Activated CD4-positive, CD25-positive, alpha-beta regulatory T cell (primary cell): ENCODE data around the gene BPIFB2.

Source experiments
- DNase-seq, 4 experiments: peaks; one replicate each; lab custom pipeline; 2025; lab: John Stamatoyannopoulos, UW

Gene BPIFB2

GRCh38 chr20:32984196-32984595 is 23.3 kb upstream of the BPIFB2 start:
- DNase-seq, result no peak

GRCh38 chr20:32984631-32985354 is 22.7 kb upstream of the BPIFB2 start:
- DNase-seq, result no peak

- no peak for DNase-seq
Measured at GRCh38 chr20:32985596-32985995, 21.9 kb upstream of the BPIFB2 start.

GRCh38 chr20:32986331-32986966 is 21.1 kb upstream of the BPIFB2 start:
- DNase-seq, result no peak

DNA sequence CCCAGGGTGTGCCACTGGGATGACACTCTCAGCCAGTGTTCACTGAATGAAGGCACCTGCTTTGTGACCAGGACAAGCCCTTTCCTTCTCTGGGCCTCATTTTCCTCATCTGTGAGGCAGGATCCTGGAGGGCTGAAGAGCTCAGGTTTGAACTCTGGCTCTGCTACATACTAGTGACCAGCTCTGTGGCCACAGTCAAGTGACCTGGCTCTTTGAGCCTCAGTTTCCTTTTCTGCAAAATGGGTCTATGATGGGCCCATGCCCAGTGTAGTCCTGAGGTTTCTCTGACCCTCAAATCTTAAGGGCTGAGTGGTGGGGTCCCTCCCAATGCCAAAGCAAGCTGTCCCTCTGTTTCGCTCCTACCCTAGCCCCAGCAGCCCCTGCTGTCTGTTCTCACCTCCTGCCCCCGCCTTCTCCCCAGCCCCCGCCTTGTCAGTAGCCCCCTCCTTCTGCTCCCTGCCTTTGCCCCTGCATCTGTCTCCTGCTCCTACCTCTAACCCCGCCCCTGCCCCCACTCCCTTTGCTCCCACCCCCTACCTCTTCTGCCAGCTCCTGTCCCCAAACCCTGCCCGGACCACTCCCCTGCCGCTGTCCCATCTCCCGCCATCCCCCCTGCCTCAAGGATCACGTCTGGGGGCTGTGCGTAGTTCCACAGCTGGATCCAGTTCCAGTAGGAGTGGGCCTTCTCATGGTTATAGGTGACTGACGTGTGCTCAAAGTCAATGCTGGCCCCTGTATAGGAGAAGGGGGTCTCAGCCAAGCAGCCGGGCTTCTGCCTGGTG is 20.3 kb upstream of the BPIFB2 start:
- DNase-seq, result no peak

- no peak for DNase-seq
Measured at GRCh38 chr20:32988008-32988407, 19.5 kb upstream of the BPIFB2 start.

- no peak for DNase-seq
Measured at GRCh38 chr20:32989507-32990283, 17.8 kb upstream of the BPIFB2 start.

- DNase-seq, result no peak
Measured at GRCh38 chr20:32990426-32990825, 17.1 kb upstream of the BPIFB2 start.

- no peak for DNase-seq
Measured at GRCh38 chr20:32991383-32991782, 16.1 kb upstream of the BPIFB2 start.

DNA sequence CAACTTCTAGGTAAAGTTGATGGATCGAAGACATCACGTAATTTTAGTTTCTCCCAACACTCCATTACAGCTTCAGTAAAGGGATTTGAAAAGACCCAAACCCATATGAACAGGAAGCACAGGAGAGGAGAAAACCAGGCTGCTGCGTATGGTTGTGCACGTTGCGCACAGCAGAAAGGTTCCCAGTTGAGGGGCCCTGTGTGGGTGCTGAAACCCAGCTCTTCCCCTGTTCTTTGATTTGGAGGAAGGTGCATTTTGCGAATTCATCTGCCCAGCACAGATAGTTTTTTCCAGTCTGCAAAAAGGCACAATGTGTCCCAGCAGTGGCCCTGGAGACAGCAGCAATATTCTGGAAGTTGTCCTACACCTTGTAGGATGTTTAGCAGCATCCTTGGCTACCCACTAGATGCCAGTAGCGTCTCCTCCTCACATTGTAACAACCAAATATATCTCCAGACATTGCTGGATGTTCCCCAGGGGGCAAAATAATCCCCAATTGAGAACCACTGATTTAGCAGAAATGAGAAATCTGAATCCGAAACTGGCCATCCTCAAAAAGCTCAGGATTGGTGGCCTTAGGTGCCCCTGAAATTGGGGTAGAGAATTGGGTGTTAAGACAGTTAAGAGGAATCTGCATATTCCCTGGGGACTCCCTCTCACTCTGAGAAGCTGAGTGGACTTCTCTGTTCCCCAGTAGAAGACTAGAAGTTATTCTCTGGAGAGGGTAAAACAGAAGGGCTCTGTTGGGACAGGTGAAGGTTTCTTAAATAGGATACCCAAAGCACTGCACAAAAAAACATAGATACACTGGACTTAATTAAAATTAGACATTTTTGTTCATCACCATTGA is 15.5 kb upstream of the BPIFB2 start:
- no peak for DNase-seq

- no peak for DNase-seq
Measured at GRCh38 chr20:32993496-32994050, 13.9 kb upstream of the BPIFB2 start.

DNA sequence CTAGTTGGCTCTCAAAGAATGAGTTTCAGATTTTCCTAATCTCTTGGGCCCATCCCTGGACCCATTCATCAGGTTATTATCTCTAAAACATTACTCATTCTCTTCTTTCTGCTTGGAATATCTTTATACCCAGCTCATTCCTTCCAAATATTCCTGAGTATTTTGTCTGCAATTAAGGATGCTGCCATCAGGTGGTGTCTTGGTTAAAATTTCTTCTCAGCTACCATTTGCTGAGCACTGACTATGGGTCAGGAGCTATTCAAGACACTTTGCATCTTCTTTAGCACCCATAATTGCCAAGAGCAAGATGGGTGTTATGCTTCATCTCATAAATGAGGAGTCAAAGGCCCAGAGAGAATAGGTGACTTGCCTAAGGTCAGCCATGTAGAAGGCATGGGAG is 11.7 kb upstream of the BPIFB2 start:
- no peak for DNase-seq

DNA sequence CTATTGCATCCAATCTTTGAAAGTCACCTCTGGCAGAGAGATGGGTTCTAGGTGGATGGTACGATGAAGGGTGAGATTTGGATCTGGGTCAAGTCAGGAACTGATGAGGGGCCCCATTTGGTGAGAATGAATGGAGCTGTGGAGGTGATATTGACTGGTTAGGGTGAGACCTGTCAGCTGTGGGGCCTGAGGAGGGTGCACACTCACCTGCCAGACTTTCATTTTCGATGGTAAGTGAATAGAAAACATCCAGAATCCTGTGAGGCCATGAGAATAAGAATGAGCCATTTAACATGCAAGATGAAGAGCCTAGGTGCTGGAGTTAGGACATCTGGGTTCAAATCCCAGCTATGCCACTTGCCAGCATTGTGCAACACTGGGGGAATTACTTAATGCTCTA is 10.1 kb upstream of the BPIFB2 start:
- DNase-seq, result no peak

GRCh38 chr20:32999603-33000250 is 7.8 kb upstream of the BPIFB2 start:
- DNase-seq, result no peak

DNA sequence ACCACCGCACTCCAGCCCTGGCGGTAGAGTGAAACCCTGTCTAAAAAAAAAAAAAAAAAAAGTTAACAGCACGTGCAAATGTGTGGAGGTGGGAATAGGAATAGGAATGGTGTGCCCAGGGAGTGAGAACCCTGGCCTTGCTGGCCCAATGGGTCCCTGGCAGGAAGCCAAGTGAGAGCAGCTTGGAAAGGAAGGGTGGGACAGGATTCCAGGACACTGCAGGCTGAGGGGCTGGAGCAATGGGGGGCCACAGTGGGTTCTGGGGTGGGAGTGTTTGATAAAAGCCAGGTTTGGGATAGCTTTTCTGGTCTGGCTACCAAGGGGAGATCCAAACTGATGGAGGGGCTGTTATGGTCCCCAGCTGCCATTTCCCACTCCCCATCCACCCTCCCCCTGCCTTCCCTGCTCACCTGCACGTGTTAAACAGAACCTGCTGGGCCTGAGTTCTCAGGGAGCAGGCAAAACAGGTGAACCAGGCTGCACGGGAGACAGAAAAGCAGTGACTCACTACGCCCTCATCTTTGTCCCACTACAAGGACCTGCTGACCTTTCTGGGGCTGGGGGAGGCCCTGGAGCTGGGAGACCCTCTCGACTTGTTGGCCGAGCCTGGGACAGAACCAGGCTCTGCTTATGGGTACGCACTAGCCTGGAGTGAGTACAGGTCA is 6.6 kb upstream of the BPIFB2 start:
- DNase-seq, result no peak

GRCh38 chr20:33002087-33002808 is 5.3 kb upstream of the BPIFB2 start:
- no peak for DNase-seq

DNA sequence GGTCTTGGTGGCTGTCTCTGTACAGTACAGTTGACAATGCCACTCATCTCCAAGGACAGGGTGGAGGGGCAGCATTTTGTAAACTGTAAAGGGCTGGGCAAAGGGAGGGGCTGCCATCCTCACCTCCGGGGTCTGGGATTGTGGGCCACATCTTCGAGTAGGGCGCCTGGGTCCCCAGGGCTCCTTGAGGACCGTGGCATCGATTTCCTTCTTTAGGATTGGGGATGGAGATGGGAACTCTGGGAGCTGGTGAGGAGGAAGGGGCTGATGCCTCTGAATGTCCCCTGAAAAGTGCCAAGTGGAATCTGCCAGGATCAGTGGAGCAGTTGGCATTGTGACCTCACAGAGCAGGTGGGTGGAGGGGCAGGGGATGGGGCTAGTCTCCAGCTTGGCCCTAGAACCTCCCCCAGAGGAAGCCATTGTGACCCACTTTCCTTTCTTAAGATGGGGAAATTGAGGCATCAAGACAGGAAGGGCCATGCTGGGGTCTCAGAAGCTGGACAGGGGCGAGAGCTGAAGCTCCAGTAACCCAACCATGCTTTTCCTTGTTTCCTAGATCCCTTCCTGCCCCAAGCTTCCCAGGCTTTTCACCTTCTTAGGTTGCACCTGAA is 3.3 kb upstream of the BPIFB2 start, which contains the start of gene SUN5:
TSS of gene SUN5 (minus strand) at position 293 of the 611 bp plus-strand sequence. CDS start at position 200, 93 bp downstream.
- DNase-seq, result no peak

GRCh38 chr20:33005132-33005566 is 2.4 kb upstream of the BPIFB2 start:
- peak in 1 of 4 experiments; percentile 12 for DNase-seq
